HG03442 (cell line): ENCODE data around the gene RP2.

Source experiments
- ATAC-seq: cut with Tn5 transposase; IDR thresholded peaks from one replicate; pipeline ENCODE4 v1.9.1; 2021; ENCODE audit warnings: mild to moderate bottlenecking, moderate library complexity; ENCODE audit not compliant: unreplicated experiment

Gene RP2

GRCh38 chrX:46917622-46918021 is 80.8 kb downstream of the RP2 start:
- ATAC-seq: no peak

DNA sequence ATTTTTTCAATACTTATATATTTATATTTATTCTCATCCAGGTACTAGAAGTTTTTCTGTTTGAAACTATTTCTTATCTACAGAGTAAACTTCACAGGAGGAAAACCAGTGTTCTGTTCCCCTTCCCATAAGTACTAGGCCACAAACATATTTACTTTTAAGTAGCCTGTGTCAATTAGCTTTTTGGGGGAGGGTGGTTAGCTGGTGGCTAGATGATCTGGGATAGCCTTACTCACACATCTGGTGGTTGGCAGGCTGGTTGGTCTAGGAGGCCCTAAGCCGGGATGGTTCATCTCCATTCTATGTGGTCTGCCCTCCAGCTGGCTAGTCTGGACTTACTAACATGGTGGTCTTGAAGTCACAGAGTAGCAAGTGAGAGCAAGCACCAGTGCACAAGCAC is 81.6 kb downstream of the RP2 start:
- no peak for ATAC-seq

- no peak for ATAC-seq
Observed at GRCh38 chrX:46920235-46920634, 83.4 kb downstream of the RP2 start.

DNA sequence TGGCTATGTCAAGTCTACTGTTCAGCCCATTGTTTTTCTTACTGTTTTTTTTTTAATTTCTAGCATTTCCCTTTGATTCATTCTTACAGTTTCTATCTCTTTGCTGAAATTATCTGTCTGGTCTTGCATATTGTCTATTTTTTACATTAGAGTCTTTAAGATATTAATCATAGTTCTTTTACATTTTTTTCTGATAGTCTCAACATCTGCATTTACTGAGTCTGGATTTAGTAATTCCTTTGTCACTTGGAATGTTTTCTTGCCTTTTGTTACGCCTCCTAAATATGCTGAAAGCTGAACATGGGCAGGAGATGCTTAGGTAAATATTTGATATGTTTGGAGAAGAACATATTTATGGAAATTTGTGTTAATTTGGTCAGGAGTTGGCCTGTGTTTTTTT is 85.8 kb downstream of the RP2 start:
- ATAC-seq: no peak

DNA sequence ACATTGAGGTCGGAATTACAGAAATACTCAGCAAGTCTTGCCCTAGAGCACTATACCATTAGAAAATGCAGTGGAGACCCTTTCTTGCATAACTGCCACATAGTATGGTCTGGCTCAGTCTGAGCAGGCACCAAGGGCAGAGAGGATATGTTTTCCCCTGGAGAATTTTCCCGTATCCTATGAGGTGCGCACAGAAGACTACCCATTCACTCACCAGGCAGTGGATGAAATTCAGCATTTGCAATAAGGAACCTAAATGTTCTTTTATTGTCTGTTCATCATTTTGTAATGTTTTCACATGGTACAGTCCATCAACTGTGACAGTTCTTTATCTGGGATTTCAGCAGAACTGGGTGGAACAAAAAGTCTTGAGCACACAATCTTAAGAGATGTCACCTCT is 90.9 kb downstream of the RP2 start:
- ATAC-seq: no peak

- ATAC-seq: no peak
Observed at GRCh38 chrX:46929439-46930261, 92.8 kb downstream of the RP2 start.
